HG02973 (cell line): Measurements from ENCODE around the gene CEP162.
"Not testable (repeated sequence)": the region's sequence is repeated elsewhere in the genome, so short reads cannot be mapped to it uniquely, and the experiment has no call there.

ENCODE experiments used
- ATAC-seq: cut with Tn5 transposase; IDR thresholded peaks from one replicate; pipeline ENCODE4 v1.9.1; 2021; ENCODE audit warnings: moderate library complexity; ENCODE audit not compliant: unreplicated experiment

The CEP162 gene

DNA sequence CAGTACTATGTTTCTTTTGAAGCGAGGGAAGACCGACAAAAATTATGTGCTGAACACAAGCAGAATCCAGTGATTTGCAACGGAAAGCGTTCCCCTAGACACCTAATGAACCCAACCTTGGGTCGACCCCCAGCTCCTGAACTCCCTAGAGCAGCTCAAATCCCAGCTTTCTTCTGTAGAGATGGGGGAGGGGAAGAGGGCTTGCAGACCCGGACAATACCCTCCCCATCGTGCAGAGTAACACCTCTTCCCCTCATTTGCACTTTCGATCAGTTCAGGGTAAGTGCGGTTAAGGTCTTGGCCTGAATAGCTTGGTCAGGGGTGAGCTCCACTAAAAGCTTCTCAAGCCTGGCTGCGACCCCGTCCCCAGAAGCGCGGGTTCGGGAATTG, 404 bp downstream of the CEP162 start:
- ATAC-seq, result peak; percentile 3

DNA sequence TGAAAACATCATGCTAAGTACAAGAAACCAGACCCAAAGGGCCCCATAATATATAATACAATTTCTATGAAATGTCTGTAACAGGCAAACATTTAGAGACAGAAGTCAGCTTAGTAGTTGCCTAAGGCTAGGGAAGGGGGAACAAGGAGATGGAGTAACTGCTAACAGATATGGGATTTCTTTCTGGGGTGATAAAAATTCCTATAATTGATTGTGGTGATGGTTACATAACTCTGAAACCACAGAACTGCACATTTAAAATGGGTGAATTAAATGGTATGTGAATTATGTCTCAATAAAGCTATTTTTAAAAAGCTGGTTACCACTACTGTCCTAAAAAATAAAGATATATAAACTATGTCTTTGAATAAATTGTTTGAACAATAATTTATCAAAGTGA, 3.2 kb downstream of the CEP162 start:
- ATAC-seq, result no peak

DNA sequence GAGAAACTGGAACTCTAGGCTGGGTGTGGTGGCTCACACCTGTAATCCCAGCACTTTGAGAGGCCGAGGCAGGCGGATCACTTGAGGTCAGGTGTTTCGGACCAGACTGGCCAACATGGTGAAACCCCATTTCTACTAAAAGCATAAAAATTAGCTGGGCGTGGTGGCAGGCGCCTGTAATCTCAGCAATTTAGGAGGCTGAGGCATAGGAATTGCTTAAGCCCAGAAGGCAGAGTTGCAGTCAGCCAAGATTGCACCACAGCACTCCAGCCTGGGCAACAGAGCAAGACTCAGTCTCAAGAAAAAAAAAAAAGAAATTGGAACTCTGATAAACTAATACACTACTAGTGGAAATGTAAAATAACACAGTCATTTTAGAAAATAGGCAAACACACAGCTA, 3.8 kb downstream of the CEP162 start:
- not testable (repeated sequence) for ATAC-seq

DNA sequence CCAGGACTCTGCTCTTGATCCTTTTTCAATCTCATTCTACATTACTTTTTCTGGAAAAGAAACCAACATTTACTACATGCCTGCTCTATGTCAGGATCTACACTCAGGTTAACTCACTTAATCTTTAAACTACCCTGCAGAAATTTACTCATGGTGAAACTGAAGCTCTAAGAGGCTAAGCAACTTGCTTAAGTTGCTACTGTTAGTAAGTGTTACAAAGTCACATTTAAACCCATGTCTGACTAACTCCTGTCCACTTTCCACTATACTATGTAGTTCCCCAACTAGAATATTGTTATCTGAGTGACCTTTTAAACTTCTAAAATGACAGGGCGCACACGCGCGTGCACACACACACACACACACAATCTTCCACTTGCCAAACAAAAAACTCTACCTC, 5.0 kb downstream of the CEP162 start:
- peak; percentile 39 for ATAC-seq

DNA sequence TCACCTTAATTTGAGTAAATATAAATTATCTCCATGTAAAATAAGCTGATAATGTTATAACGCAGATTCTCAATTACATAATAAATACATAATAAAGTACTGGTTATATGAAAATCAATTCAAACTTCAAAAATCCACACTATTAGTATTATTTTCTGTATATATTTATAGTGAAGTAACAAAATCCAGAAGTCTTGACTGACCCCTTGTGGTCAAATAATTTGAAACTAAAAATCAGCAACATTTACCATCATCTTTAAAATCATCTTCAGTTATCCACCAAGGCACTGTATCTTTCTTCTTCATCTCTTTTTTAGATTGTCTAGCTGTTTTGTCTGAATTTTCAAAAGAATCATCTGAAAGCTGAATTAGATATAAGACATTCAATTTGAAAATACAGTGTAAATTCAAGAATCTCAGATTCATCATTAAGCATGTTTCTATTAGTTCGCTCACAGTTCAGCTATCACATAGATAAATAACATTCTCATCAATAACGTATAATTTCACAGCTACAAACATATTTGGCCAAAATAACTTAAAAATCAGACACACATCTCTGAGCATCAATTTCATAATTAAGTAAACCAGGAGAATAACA, 6.5 kb downstream of the CEP162 start:
- ATAC-seq, result no peak

DNA sequence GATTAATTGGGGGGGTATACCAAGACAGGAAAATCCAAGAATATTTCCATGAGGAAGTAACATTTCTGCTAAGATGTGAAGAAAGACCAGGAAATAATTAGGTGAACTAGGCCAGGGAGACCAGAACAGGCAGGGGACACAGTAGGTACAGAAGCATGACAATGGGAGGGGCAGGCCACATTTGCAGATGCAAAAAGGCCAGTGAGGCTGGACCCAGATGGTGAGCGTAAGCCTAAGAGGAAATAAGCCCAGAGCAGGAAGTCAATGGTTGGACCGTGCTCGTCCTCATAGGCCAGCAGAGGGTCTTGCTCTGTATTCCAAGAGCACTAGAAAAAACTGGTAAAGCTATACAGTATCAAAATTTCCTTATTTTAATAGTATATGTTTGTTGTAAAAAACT, 9.4 kb downstream of the CEP162 start:
- no peak for ATAC-seq

DNA sequence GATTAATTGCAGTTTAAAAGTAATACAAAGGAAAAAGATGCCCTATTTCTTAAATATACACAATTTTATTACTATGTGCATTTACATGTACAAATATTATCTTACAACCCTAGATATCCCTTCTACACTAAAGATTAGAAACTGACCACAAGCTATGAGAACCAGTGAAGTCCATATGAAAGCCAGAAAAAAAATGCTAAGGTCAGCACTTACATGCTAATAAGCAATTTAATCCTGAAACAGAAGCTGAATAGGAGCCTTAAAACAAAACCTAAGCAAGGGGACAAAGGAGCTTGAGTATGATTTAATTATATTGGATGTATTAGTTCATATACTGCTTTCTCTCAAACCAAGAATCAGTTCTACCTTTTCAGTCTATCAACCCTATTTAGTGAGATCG, 14.2 kb downstream of the CEP162 start:
- ATAC-seq, result no peak

DNA sequence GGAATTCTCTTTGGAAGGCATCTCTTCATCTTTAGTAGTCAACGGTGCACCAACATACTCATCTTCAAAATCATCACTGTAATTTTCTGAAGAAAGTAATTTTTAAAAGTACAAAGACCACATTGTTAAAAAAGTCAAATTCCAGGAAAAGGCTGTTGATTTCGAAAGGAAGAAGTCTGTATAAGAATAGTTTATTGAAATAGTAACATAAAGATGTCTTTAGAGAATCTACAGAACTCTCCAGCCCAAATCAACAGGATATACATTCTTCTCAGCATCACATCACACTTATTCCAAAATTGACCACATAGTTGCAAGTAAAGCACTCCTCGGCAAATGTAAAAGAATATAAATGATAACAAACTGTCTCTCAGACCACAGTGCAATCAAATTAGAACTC, 23.4 kb downstream of the CEP162 start:
- no peak for ATAC-seq

DNA sequence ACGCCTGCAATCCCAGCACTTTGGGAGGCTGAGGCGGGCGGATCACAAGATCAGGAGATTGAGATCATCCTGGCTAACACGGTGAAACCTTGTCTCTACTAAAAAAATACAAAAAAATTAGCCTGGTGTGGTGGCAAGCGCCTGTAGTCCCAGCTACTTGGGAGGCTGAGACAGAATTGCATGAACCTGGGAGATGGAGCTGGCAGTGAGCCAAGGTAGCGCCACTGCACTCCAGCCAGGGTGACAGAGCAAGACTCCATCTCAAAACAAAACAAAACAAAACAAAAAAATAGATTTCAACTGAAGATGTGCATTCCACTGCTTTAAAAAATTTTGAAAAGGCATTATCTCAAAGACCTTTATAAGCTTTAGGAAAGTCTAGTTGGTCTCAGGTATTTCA, 27.5 kb downstream of the CEP162 start:
- not testable (repeated sequence) for ATAC-seq

DNA sequence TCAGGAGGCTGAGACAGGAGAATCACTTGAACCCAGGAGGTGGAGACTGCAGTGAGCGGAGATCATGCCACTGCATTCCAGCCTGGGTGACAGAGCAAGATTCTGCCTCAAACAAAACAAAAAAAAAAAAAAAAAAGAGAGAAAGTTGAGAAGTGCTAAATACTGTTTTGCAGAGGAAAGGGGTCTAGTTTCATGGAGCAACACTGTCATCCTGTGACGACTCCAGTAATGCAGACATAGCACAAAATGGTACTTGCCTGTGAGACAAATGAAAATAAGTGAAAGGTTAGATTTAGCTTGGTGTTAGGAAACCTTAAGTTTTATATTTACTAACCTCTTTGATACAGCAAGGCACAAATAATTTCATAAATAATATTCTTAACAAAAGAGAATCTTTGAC, 29.7 kb downstream of the CEP162 start:
- no peak for ATAC-seq

DNA sequence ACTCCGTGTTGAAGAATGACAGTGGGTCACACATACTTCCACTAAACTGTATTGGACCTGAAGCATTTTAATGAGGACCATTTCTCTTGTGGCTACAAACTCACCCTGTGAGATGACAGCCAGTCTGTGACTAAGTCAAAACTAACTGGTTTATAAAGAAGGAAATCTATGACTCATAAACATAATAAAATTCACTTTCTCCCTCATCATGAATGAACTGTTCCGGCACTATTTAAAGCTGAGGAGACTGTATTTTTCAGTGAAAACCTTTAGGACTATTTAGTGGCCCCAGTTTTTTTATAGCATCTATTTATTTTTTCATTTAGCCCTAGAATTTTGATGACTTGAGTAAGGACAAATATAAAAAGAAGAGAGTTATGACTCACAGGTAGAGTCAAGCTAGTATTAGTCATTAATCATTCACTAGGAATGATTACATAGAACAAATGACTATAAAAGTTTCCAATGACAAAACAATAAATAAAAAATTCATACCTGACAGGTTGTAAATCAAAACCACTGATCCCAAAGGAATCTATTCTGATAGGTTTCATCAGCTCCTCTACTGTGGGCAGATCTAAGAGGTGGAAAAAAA, 34.2 kb downstream of the CEP162 start:
- ATAC-seq, result no peak

DNA sequence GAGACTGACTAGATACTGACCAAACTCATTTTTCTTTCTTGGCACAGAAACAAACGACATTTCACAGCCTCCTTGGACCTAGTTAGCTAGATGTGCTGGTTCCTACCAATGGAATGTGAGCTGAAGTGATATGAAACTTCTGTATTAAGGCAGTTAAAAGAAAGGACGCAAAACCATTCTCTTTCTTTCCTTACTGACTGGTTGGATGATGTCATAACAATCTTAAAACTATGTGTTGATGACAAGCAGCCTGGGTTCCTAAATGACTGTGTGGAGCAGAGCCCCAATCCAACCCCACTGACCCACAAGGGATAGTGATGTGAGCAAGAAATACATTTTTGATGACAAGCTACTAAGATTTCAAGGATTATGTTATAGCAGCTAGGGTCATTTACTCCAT, 35.6 kb downstream of the CEP162 start:
- no peak for ATAC-seq

DNA sequence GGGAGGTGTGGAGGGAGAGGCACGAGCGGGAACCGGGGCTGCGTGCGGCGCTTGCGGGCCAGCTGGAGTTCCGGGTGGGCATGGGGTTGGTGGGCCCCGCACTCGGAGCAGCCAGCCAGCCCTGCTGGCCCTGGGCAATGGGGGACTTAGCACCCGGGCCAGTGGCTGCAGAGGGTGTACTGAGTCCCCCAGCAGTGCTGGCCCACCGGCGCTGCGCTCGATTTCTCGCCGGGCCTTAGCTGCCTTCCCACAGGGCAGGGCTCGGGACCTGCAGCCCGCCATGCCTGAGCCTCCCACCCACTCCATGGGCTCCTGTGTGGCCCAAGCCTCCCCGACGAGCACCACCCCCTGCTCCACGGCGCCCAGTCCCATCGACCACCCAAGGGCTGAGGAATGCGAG, 38.1 kb downstream of the CEP162 start:
- ATAC-seq, result not testable (repeated sequence)

DNA sequence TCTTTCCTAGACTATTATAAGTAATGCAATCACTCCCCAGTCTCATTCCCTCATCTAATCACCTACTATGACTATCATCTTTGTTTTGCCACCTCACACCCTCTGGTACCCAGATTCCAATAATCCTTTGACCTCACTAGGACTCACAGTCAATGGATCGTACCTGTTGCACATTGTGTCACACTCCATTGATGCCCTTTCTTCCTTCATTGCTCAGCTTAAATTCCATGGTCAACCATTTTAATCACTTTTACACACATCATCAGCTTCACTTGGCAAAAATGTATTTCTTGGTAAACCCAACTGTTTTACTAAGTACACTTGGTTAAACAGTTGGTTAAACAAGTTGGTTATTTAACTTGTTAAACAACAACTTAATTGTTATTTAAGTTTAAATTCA, 44.0 kb downstream of the CEP162 start:
- no peak for ATAC-seq

DNA sequence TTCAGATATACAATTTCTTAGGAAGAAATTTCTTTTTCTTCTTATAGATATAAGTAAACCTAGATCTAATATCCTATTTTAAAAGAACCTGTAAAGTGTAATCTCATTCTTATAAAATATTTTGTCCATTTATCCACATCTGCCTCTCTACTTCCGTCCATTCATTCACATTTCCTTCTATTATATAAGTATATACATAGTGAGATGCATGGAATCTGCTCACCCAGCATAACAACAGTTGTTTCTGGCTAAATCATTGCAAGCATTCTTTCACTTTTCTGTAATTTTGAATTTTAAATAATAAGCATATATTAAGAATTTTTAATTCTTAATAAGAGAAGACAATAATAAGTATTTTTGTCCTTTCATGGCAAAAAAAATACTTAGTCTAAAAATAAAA, 45.4 kb downstream of the CEP162 start:
- no peak for ATAC-seq

DNA sequence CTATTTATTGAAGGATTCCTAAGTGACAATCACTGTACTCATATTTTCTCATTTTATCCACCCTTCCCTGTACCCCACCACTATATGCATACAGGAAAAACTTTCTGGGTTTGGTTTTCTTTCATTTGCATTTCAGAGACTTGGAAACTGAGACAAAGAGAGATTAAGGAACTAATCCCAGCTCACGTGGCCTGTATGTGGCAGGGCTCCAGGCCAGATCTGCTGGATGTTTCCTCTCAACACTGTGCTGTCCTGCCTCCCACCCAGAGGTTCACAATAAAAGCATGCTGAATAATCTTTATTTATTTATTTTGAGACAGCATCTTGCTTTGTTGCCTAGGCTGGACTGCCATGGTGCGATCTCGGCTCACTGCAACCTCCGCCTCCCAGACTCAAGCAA, 50.2 kb downstream of the CEP162 start:
- ATAC-seq, result no peak

DNA sequence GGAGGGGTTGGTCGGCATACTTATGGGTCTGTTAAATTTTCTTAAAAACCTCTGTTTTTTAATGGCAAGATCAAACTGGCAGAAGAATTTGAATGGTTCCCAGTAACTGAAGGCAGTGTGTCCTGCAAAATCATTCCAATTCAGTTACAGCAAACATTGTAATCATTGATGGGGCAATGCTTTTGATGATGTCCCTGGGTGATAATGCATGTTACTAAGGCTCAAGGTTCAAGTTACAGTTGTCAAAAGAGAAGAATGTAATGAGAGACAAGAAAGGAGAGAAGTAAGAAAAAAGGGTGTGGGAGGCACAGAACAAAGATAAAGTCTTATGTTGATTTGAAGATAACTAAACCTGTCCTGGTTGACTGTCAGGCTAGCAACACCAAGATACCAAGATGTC, 54.9 kb downstream of the CEP162 start:
- ATAC-seq, result no peak

DNA sequence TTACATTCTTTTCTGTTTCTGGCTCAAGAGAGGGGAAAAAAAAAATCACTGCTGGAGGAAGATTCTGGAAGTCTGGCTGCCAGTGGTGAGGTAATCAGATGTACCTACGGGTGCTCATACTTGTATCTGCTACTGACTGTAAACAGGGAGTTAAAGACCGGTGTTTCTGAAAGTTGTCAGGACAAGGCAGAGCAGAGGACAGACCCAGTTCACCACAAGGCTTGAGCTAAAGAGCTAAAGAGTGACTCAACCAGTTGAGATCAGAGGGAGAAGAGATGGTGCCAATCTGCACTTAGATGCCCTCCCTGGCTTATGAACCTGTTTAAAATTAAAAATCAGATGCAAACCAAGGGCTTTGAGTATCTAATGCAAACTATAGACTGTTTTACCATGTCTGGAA, 55.4 kb downstream of the CEP162 start:
- no peak for ATAC-seq

DNA sequence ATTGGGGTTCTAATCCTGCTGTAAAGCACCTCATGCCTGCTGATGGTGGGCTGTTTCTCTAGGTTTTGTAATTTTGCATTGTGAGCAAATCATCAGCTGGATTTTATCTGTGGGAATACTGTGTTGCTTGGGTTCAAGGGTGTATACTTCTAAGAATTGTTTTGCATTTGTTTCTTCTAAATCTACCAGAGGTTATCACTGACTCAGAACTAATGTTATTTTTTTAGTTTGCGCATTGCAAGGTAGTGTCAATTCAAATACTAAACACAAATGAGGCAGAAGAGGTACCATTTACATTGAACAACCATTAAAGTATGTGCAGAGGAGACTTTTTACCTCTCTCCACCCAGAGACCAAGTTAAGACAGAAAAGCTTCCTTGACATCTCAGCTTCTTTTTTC, 60.0 kb downstream of the CEP162 start:
- ATAC-seq, result no peak

DNA sequence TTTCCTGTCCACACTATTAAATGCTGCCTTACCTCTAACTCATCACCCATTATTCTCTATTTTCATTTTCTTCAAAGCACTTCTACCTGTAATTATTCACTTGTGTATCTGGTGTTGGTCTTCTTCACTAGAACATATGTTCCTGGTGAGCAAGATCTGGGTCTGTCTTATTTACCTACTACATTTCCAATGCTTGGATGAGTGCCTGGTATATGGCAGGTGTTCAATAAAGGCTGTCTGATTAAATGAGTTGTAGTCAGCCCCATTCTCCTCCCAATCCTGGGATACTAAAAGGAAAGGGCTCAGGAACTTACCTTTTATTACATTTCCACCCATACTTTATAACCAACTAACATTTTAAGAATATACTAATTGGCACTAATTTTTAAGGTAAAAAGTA, 61.0 kb downstream of the CEP162 start:
- no peak for ATAC-seq

DNA sequence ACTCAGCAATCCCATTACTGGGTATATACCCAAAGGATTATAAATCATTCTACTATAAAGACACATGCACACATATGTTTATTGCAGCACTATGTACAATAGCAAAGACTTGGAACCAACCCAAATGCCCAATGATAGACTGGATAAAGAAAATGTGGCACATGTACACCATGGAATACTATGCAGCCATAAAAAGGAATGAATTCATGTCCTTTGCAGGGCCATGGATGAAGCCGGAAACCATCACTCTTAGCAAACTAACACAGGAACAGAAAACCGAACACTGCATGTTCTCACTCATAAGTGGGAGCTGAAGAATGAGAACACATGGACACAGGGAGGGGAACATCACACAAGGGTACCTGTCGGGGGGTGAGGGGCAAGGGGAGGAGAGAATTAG, 63.1 kb downstream of the CEP162 start:
- ATAC-seq, result not testable (repeated sequence)

DNA sequence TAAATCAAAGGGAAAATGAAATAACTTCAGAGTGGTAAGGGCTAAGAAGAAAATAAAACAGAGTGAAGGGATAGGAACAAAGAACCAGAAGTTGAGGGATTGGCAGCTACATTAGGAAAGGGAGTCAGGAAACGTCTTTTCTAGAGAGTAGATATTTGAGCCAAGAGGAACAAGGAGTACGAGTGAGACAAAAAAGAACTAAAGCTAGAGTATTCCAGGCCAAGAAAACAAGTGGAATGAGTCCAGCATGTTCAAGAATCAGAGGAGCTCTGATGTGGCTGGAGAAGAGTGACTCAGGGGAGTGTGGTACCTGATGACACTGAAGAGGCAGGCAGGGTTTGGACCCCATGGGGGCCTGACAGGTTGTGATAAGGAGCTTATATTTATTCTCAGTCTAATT, 66.3 kb downstream of the CEP162 start:
- no peak for ATAC-seq

DNA sequence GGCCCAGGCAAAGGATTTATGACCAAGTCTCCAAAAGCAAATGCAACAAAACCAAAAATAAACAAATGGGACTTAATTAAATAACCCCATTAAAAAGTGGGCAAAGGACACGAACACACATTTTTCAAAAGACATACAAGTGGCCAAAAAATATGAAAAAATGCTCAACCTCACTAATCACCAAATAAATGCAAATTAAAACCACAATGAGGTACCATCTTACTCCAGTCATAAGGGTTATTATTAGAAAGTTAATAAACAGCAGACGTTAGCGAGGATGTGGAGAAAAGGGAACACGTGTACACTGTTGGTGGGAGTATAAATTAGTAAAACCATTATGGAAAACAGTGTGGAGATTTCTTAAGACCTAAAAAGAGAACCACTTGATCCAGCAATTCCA, 71.1 kb downstream of the CEP162 start:
- no peak for ATAC-seq
